Mucosa of stomach (tissue), 1 donor: ENCODE results near the gene ZDHHC9.
"Not testable (repeated sequence)": the region's sequence is repeated elsewhere in the genome, so short reads cannot be mapped to it uniquely, and the experiment has no call there.

Source experiments
- H3K27me3 ChIP-seq: one replicate; pipeline ENCODE4 v1.7.0; 2013; ENCODE audit warnings: mild to moderate bottlenecking, low read length; ENCODE audit not compliant: control insufficient read depth, insufficient read depth
- H3K36me3 ChIP-seq: one replicate; pipeline ENCODE4 v1.7.0; 2013; ENCODE audit warnings: low read length; ENCODE audit not compliant: control insufficient read depth, insufficient read depth
- H3K4me1 ChIP-seq: one replicate; pipeline ENCODE4 v1.7.0; 2013; ENCODE audit warnings: mild to moderate bottlenecking, low read length; ENCODE audit not compliant: control insufficient read depth, insufficient read depth
- H3K4me3 ChIP-seq: one replicate; pipeline ENCODE4 v1.7.0; 2013; ENCODE audit warnings: low read length
- H3K9ac ChIP-seq: one replicate; pipeline ENCODE4 v1.7.0; 2013; ENCODE audit warnings: mild to moderate bottlenecking, low read length, moderate library complexity
- H3K9me3 ChIP-seq: one replicate; pipeline ENCODE4 v1.7.0; 2013; ENCODE audit warnings: mild to moderate bottlenecking, low read length, moderate library complexity; ENCODE audit not compliant: control insufficient read depth
- donor health status: Pancreatic carcinoma.

The ZDHHC9 gene

GRCh38 chrX:129843459-129844306 lies at the start of gene ZDHHC9:
TSS of gene ZDHHC9 (minus strand) at chrX:129843886. CDS start at chrX:129841945, 1,941 bp downstream.
- H3K4me3 ChIP-seq, result peak within 1 kb of the TSS; percentile 77
- no peaks in the 10 kb centered on the region for H3K36me3 ChIP-seq
- H3K27me3 ChIP-seq, result no peaks in the 10 kb centered on the region
- peaks cover 11% of the 10 kb centered on the region for H3K4me1 ChIP-seq
- no peaks in the 10 kb centered on the region for H3K9me3 ChIP-seq
- H3K9ac ChIP-seq, result peak within 1 kb of the TSS; percentile 73

GRCh38 chrX:129877401-129877800 lies 33.7 kb upstream of the ZDHHC9 start:
- Histone ChIP-seq H3K36me3 (no peaks in the 10 kb centered on the region), H3K27me3 (no peaks in the 10 kb centered on the region), H3K4me1 (no peaks in the 10 kb centered on the region), H3K4me3 (no peak overlapping the region), H3K9ac (no peak overlapping the region), H3K9me3 (no peaks in the 10 kb centered on the region)

- Histone ChIP-seq H3K36me3 (no peaks in the 10 kb centered on the region), H3K9me3 (no peaks in the 10 kb centered on the region), H3K27me3 (no peaks in the 10 kb centered on the region), H3K4me1 (no peaks in the 10 kb centered on the region), H3K4me3 (no peak overlapping the region), H3K9ac (no peak overlapping the region)
Measured at GRCh38 chrX:129876771-129877305, 33.2 kb upstream of the ZDHHC9 start.

- Histone ChIP-seq H3K9me3 (no peaks in the 10 kb centered on the region), H3K4me3 (no peak overlapping the region), H3K9ac (no peak overlapping the region), H3K27me3 (no peaks in the 10 kb centered on the region), H3K36me3 (no peaks in the 10 kb centered on the region), H3K4me1 (no peaks in the 10 kb centered on the region)
Measured at GRCh38 chrX:129875669-129876068, 32.0 kb upstream of the ZDHHC9 start.

GRCh38 chrX:129872524-129872923 lies 28.8 kb upstream of the ZDHHC9 start:
- Histone ChIP-seq H3K9ac (no peak overlapping the region), H3K4me3 (no peak overlapping the region), H3K4me1 (no peaks in the 10 kb centered on the region), H3K36me3 (no peaks in the 10 kb centered on the region), H3K27me3 (no peaks in the 10 kb centered on the region), H3K9me3 (no peaks in the 10 kb centered on the region)

GRCh38 chrX:129866321-129866720 lies 22.6 kb upstream of the ZDHHC9 start:
- not testable (repeated sequence) for H3K9me3 ChIP-seq, H3K4me3 ChIP-seq, H3K9ac ChIP-seq, H3K4me1 ChIP-seq, H3K36me3 ChIP-seq, H3K27me3 ChIP-seq

GRCh38 chrX:129859134-129859533 lies 15.4 kb upstream of the ZDHHC9 start:
- not testable (repeated sequence) for H3K27me3 ChIP-seq, H3K4me3 ChIP-seq, H3K36me3 ChIP-seq, H3K9ac ChIP-seq, H3K9me3 ChIP-seq, H3K4me1 ChIP-seq

GRCh38 chrX:129851825-129852224 lies 8.1 kb upstream of the ZDHHC9 start:
- not testable (repeated sequence) for H3K4me1 ChIP-seq, H3K9me3 ChIP-seq, H3K36me3 ChIP-seq, H3K27me3 ChIP-seq, H3K9ac ChIP-seq, H3K4me3 ChIP-seq

- H3K4me1 ChIP-seq, result peaks cover 3% of the 10 kb centered on the region
- no peak overlapping the region for H3K9ac ChIP-seq
- no peaks in the 10 kb centered on the region for H3K36me3 ChIP-seq
- no peaks in the 10 kb centered on the region for H3K27me3 ChIP-seq
- H3K9me3 ChIP-seq, result no peaks in the 10 kb centered on the region
- H3K4me3 ChIP-seq, result no peak overlapping the region
Measured at GRCh38 chrX:129846716-129847115, 3.0 kb upstream of the ZDHHC9 start.

- Histone ChIP-seq H3K9ac (no peak overlapping the region), H3K4me3 (no peak overlapping the region), H3K9me3 (no peaks in the 10 kb centered on the region), H3K36me3 (no peaks in the 10 kb centered on the region), H3K4me1 (peaks cover 6% of the 10 kb centered on the region), H3K27me3 (no peaks in the 10 kb centered on the region)
Measured at GRCh38 chrX:129845616-129846190, 2.0 kb upstream of the ZDHHC9 start.

- no peaks in the 10 kb centered on the region for H3K36me3 ChIP-seq
- no peaks in the 10 kb centered on the region for H3K9me3 ChIP-seq
- H3K4me3 ChIP-seq, result peak overlapping the region; percentile 77
- H3K4me1 ChIP-seq, result peaks cover 11% of the 10 kb centered on the region
- no peaks in the 10 kb centered on the region for H3K27me3 ChIP-seq
- peak overlapping the region; percentile 73 for H3K9ac ChIP-seq
Measured at GRCh38 chrX:129843209-129843458, 552 bp downstream of the ZDHHC9 start.

GRCh38 chrX:129842510-129843208 lies 1.0 kb downstream of the ZDHHC9 start:
- Histone ChIP-seq H3K4me1 (peaks cover 11% of the 10 kb centered on the region), H3K9me3 (no peaks in the 10 kb centered on the region), H3K36me3 (no peaks in the 10 kb centered on the region), H3K27me3 (no peaks in the 10 kb centered on the region), H3K9ac (peak overlapping the region; percentile 73), H3K4me3 (peak overlapping the region; percentile 77)
